Measurements from ENCODE around the gene RAB11FIP4.

DNA sequence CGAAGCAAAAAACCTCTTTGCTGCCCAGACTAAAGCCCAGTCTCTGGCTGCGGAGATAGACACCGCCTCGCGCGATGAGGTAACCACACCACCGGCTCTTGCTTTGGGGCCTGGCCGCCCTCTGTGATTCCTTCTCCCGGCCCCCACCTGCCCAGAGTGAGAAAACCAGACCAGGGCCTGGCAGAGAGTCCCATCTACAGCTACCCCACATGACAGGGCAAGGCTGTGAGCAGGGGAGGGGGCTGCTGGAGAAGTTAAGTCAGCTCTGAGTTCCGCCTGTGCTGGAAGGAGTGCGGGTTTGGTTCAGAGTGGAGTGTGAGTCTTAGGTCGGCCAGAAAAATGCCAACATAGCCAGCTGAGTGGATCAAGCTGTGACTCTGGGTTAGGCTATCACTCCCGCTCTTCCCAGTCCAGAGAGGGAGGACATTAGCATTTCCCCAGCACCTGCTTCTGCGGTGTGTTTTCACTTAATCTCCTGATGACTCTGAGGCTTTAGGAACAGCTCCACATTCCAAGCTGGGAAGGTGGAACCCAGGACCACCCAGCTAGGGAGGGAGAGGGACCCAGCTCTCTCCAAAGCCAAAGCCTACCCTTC, 139.0 kb downstream of the RAB11FIP4 start:
- no peak for TF ChIP-seq TAF1 (IDR thresholded peaks at IDR 0.05; ENCODE audit: borderline replicate concordance, low read depth, low read length)
- TF ChIP-seq POLR2AphosphoS5 (IDR thresholded peaks at IDR 0.05; ENCODE audit: low read depth, low read length) = no peak
- no peak for TF ChIP-seq POLR2A (IDR thresholded peaks at IDR 0.05; ENCODE audit: low read depth, low read length)
